Activated naive CD8-positive, alpha-beta T cell treated with anti-CD3 and anti-CD28 coated beads for 36 hours (primary cell): ENCODE data around the gene KRT86. TPM values are rescaled to one million over a fixed set of nuclear protein-coding genes. Genes with fewer than 3 reads are reported as not detected.
A peak's percentile ranks its signal among the peaks of the same experiment; 100 is the strongest.

Experiments used
- DNase-seq: peaks from one replicate; pipeline ENCODE4 v3.0.0; 2021
- H3K27ac Mint-ChIP-seq: one replicate; pipeline ENCODE4 v1.8.0; 2022; ENCODE audit warnings: mild to moderate bottlenecking, moderate library complexity, mixed read lengths
- H3K27me3 Mint-ChIP-seq: one replicate; pipeline ENCODE4 v1.8.0; 2022; ENCODE audit warnings: mild to moderate bottlenecking, mixed read lengths
- H3K36me3 Mint-ChIP-seq: one replicate; pipeline ENCODE4 v1.8.0; 2021; ENCODE audit warnings: mild to moderate bottlenecking, mixed read lengths
- H3K4me1 Mint-ChIP-seq: one replicate; pipeline ENCODE4 v1.8.0; 2021; ENCODE audit warnings: mixed read lengths
- H3K4me3 Mint-ChIP-seq: one replicate; pipeline ENCODE4 v1.8.0; 2022; ENCODE audit warnings: mild to moderate bottlenecking, moderate library complexity, mixed read lengths
- H3K9me3 Mint-ChIP-seq: one replicate; pipeline ENCODE4 v1.8.0; 2022; ENCODE audit warnings: mixed read lengths
- total RNA-seq, 2 experiments: library from RNA; stranded (reverse); gene quantifications; one replicate each; pipeline ENCODE4 v1.2.3, GENCODE V29; 2021

Gene KRT86
- total RNA-seq, 2 experiments from 2014 or later, result not detected

DNA sequence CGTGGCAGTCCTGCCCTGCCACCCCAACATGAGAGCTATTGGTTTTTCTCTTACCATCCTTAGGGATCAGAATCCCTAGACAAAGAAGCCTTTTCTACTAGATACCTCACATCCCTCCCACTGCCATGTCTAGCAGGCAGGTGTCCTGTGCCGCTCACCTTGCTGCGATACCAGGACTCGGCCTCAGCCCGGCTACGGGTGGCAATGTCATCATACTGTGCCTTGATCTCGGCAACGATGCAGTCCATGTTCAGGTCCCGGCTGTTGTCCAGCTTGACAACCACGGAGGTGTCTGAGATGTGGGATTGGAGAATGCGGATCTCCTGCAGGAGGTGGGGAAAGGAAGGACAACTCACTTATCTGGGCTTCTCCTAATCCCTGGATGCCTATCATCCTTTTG is 42.3 kb downstream of the KRT86 start:
- no peak for DNase-seq
- H3K9me3 Mint-ChIP-seq, result no peaks in the 10 kb centered on the region
- peaks cover 21% of the 10 kb centered on the region for H3K27me3 Mint-ChIP-seq

DNA sequence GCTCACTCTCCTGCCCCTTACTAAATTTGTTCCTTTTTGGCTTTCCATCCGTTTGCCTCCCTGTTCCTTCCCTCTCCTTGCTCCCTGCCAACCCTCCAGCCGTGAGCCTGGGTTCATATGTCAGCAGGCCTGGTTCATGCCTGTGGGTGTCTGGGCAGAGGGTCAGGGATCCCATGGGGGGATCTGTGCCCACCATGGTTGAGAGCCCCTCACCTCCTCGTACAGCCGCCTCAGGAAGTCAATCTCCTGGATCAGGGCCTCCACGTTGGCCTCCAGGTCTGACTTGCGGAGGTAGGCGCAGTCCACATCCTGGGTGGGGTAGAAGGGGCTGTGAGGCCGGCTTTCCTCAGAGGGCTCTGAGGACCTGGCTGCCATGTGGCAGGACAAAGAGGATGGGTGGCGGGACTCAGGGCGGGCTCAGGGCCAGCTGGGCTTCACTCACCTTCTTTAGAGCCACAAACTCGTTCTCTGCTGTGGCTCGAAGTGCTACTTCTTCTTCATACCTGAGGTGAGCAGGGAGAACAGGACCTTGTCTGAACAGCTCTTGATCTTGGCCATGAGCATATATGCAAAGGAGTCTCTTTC is 43.1 kb downstream of the KRT86 start:
- no peaks in the 10 kb centered on the region for H3K4me1 Mint-ChIP-seq
- no peak overlapping the region for H3K4me3 Mint-ChIP-seq
- no peak for DNase-seq
- H3K36me3 Mint-ChIP-seq, result no peaks in the 10 kb centered on the region
- no peaks in the 10 kb centered on the region for H3K9me3 Mint-ChIP-seq
- no peak overlapping the region for H3K27ac Mint-ChIP-seq
- peaks cover 27% of the 10 kb centered on the region for H3K27me3 Mint-ChIP-seq

More for the DNA sequence above, 42.3 kb downstream of the KRT86 start:
- Mint-ChIP-seq H3K36me3 (no peaks in the 10 kb centered on the region), H3K4me3 (no peak overlapping the region), H3K4me1 (no peaks in the 10 kb centered on the region), H3K27ac (no peak overlapping the region)

DNA sequence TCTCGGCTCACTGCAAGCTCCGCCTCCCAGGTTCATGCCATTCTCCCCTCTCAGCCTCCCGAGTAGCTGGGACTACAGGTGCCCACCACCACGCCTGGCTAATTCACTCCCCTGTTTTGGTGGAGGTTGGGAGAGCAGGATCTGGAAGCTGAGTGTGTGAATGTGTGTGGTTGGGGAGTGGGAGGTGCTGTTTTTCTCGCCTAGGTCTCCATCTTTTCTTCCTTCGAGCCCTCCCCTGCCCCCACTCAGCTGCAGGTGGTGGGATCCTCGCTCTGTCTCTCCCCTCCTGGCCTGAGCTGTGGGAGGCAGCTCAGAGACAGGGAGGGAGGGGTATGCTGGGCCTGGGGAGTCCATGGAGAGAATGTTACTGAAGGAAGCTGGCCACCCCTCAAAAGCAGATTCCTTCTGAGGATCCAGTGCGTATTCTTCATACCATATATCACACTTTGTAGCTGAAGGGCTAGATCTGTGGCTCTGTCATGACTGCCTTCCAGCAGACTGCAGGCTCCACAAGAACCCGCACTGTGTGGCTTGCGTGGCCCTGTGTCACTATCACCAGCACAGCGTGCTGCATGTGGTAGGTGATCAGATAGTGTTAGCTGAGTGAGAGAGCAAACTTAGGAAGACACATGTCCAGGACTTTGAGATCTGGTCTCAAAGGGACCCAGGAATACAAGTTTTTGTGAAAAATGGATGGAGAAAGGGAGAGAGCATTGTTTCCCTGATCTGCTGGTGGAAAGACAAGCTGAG is 44.0 kb downstream of the KRT86 start:
- H3K4me1 Mint-ChIP-seq, result no peaks in the 10 kb centered on the region
- no peaks in the 10 kb centered on the region for H3K9me3 Mint-ChIP-seq
- no peak for DNase-seq
- H3K27me3 Mint-ChIP-seq, result peaks cover 27% of the 10 kb centered on the region
- no peak overlapping the region for H3K4me3 Mint-ChIP-seq
- H3K36me3 Mint-ChIP-seq, result no peaks in the 10 kb centered on the region
- H3K27ac Mint-ChIP-seq, result no peak overlapping the region

DNA sequence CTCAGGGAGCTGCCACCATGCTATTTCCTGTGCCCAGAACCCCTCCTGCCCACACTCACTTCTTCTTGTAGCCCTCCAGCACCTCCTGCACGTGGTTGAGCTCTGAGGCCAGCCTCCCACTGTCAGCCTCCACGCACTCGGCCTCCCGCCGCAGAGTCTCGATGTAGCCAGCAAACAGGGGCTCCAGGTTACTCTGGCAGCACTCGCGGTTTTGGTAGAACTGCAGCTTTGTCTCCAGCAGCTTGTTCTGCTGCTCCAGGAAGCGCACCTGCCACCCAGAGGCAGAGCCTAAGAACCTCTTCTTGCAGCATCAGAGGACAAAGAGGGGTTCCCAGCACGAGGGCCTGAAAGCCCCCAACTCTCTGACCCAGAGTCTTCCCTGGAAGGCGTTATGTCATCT is 44.7 kb downstream of the KRT86 start:
- Mint-ChIP-seq H3K36me3 (no peaks in the 10 kb centered on the region), H3K27me3 (peaks cover 27% of the 10 kb centered on the region), H3K4me3 (no peak overlapping the region), H3K4me1 (no peaks in the 10 kb centered on the region), H3K27ac (no peak overlapping the region), H3K9me3 (no peaks in the 10 kb centered on the region)
- no peak for DNase-seq

DNA sequence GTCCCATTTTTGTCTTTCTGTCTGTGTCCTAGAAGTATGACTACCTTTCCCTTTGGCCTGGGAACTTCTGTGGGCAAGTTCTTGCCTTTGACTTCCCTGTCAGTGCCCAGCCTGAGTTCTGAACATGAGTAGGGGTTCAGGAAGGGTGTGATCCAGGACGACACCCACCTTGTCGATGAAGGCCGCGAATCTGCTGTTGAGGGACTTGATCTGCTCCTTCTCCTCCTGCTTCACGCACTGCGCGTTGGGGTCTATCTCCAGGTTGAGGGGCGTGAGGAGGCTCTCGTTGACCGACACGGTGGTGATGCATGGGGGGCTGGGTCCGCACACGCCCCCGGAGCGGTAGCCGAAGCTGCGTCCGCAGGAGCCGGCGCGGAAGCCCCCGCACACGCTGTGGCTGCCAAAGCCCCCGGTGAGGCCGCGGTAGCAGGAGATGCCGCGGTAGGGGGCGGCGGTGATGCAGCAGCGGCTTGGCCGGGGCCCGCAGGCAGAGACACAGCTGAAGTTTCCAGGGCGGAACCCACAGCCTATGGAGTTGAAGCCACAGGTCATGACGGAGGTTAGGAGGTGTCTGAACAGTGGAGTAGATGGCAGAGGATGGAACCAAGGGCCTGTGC is 46.4 kb downstream of the KRT86 start, which contains the start of gene KRT83:
Gene KRT83 (minus strand): TSS at position 615 of the 617 bp plus-strand sequence. CDS start 63 bp downstream, at position 552.
- Mint-ChIP-seq H3K36me3 (no peaks in the 10 kb centered on the region), H3K9me3 (no peaks in the 10 kb centered on the region), H3K27ac (no peak within 1 kb of the TSS), H3K4me1 (no peaks in the 10 kb centered on the region), H3K4me3 (no peak within 1 kb of the TSS), H3K27me3 (peaks cover 27% of the 10 kb centered on the region)
- no peak for DNase-seq

DNA sequence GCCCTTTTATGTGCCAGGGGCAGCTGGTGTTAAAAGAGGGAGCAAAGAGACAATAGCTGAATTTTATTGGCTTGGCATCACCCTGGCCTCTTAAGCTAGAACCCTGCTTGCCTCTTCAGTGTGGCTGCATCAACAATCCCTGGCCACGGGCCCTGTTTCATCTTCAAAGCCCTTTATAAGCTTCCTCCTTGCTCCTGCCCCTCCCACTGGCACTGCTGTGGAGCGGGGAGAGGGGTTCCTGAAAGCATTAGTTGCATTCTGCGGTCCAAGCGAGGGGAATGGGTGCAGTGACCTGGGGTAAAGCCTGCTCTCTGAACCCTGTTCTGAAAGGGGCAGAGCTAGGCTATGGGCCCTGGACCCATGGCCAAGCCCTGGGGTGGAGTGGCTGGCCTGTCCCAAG is 47.0 kb downstream of the KRT86 start:
- Mint-ChIP-seq H3K4me3 (no peak overlapping the region), H3K9me3 (no peaks in the 10 kb centered on the region), H3K36me3 (no peaks in the 10 kb centered on the region), H3K27me3 (peaks cover 27% of the 10 kb centered on the region), H3K27ac (no peak overlapping the region), H3K4me1 (no peaks in the 10 kb centered on the region)
- no peak for DNase-seq

DNA sequence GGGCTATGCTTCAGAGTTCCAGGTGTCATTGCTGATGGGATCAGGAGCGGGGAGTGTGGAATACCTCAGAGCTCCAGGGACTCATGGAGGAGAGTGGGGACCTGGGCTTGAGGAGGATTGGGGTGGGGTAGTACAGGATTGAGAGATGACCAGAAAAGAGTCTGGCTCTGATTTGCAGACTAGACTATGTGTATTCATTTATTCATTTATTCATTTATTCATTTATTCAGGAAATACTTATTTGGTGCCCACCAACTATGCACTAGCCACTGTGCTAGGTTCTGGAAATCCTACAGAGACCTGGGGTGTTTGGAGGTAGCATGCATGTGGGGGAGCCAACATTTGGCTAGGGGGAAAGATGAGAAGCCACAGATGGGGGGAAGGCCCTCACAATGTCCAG is 47.6 kb downstream of the KRT86 start:
- no peak overlapping the region for H3K27ac Mint-ChIP-seq
- DNase-seq, result no peak
- peaks cover 3% of the 10 kb centered on the region for H3K4me1 Mint-ChIP-seq
- no peaks in the 10 kb centered on the region for H3K9me3 Mint-ChIP-seq
- H3K36me3 Mint-ChIP-seq, result no peaks in the 10 kb centered on the region
- H3K4me3 Mint-ChIP-seq, result no peak overlapping the region
- peaks cover 27% of the 10 kb centered on the region for H3K27me3 Mint-ChIP-seq

DNA sequence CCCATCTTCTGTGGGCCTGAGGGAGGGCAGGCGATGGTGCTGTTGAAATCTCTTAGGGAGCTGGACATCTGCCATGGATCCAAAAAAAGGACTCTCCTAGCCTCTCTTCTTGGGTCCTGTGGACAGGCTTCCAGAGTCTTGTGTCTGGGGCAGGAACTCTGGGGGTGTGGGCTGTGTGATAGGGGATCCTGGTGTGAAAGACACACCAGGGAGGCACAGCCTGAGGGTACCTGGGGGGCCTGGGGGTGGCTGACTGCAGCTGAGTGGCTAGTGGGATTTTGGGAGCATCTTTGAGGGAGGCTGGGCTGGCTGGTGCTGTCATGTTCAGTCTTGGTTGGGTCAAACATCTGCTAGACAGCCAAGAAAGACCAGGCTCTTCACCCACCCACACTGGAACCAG is 48.6 kb downstream of the KRT86 start:
- no peak overlapping the region for H3K27ac Mint-ChIP-seq
- H3K9me3 Mint-ChIP-seq, result no peaks in the 10 kb centered on the region
- no peak overlapping the region for H3K4me3 Mint-ChIP-seq
- H3K27me3 Mint-ChIP-seq, result peaks cover 27% of the 10 kb centered on the region
- peaks cover 10% of the 10 kb centered on the region for H3K4me1 Mint-ChIP-seq
- H3K36me3 Mint-ChIP-seq, result no peaks in the 10 kb centered on the region
- DNase-seq, result no peak

DNA sequence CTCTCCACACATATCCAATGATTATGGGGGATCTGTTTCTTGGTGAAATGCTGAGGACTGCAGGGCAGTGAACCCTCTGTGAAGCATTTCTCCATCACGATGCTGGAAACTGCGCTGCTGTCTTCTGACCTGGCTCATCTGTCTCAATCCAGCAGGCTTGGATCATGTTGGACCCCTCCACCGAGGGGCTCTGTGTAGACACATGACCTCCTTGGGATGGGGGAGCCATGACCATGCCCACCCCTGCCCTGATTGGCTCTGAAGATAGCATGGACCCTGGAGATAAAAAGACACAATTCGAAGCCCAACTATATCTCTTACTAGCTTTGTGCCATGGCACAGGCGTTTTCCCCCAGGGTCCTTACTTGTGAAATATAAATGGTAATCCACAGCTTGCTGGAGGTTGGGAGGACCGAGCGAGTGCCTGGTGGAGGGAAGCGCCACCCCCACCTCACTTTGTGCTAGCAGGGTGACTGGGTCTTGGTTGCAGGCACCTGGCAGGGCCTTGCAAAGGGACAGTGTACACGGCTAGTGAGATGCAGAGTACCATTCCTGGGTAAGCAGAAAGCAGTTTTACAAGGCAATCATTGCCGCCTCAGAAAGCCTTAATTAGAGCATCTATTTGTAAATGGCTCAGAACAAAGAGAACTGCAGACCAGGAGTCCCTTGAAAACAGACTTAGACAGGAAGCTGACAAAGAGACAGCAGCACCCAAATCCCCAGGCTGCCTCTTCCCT is 49.1 kb downstream of the KRT86 start:
- Mint-ChIP-seq H3K4me3 (no peak overlapping the region), H3K4me1 (peaks cover 10% of the 10 kb centered on the region), H3K27ac (no peak overlapping the region), H3K36me3 (no peaks in the 10 kb centered on the region), H3K9me3 (no peaks in the 10 kb centered on the region), H3K27me3 (peaks cover 27% of the 10 kb centered on the region)
- no peak for DNase-seq

DNA sequence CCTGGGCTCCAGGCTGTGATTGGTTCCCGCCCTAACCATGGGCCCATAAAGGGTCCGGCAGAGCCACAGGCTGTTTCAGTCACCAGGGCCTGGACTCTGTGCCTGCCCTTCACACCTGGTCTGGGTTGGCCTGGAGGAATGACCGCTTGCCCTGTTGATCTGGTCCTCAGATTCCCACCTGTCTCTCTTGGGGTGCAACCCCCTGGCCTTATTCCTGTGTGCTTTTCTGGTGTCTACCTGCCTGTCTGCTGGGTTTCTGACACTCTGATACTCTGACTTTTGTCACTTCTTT is 49.7 kb downstream of the KRT86 start:
- Mint-ChIP-seq H3K9me3 (no peaks in the 10 kb centered on the region), H3K4me1 (peaks cover 10% of the 10 kb centered on the region), H3K27ac (no peak overlapping the region), H3K27me3 (peaks cover 24% of the 10 kb centered on the region), H3K4me3 (no peak overlapping the region), H3K36me3 (no peaks in the 10 kb centered on the region)
- DNase-seq, result no peak

DNA sequence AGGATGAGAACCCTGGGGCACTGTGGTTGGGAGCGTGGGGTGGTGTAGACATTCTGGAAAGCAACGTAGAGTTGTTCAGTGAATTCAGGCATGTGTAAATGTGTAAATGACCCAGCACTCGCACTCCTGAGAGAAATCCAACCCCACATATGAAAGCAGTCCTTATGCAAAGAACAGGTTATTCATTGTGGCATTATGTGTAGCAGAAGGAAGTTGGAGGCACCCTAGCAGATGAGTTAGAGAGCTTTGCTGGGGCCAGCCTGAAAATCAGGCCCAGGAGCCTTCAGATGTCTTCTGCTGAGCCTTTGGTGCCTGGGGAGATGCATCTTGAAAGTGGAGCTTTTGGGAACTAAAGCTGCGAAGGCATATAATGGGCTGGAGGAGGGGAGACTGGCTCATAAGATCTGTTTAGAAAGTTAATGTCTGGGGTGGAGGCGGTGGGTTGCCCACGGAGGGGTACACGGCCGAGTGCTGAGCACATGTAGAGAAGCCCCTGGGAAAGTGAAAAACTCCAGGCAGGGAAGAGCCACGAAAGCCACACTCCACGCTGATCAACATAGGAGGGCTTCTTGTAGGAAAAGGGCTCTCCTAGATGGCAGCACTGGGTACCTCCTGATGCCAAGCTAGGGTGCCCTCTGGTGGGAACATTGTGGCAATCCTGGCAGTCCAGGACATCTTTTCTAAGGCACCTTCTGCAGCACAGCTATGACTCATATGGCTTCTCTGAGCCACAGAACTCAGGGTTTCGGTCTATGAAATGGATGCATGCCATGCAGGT is 52.8 kb downstream of the KRT86 start:
- Mint-ChIP-seq H3K27me3 (peaks cover 8% of the 10 kb centered on the region), H3K27ac (no peak overlapping the region), H3K4me1 (peaks cover 10% of the 10 kb centered on the region), H3K9me3 (no peaks in the 10 kb centered on the region), H3K36me3 (no peaks in the 10 kb centered on the region), H3K4me3 (no peak overlapping the region)
- peak; percentile 74 for DNase-seq

DNA sequence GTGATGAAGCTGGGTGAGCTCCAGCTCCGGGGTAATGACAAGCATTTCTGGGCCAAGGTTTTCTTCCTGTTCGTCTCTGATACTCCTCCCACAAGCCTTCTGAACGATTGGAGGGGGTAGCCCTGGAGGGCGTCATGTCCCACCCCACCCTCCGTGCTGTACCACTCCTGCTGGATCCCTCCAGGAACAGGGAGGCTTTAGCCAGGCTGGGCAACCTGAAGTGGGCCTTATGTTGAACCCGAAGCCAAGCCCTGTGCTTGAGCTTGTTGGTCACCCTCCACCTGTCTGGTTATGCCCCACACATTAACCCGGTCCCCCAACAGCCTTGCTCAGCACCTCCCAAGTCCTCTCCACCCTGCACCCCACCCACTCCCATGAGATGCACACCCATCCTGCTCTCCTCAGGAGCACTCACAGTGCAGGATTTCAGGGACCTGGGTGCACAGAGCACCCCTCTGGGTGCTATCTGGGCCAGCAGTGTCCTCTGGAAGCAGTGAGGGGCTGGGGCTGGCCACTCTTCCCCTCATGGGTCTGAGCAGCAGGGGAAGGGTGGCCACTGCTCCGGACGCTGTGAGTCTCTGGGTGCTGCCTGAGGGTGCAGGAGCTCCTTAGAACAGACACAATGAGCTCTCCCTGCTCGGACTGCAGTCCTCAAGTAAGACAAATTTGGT is 53.5 kb downstream of the KRT86 start:
- Mint-ChIP-seq H3K4me1 (peaks cover 10% of the 10 kb centered on the region), H3K4me3 (no peak overlapping the region), H3K27ac (no peak overlapping the region), H3K9me3 (no peaks in the 10 kb centered on the region), H3K36me3 (no peaks in the 10 kb centered on the region), H3K27me3 (peaks cover 1% of the 10 kb centered on the region)
- no peak for DNase-seq

DNA sequence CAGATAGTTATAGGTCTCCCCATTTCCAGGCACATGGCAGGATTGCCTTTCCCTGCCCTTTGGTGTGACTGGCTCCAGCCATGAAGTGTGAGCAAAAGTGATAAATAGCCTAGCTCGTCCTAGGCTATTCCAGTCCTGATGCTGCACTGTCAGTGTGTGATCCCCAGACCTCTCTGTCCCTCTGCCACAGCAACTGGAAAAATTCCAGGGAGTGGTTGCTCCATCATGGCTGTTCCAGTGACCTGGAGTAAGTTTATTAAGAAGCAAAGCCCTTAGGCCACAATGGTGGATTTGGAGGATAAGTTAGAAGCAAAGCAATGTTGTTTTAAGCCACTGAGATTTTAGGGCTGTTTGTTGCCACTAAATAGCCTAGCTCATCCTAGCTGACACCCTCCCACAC is 56.6 kb downstream of the KRT86 start:
- Mint-ChIP-seq H3K27me3 (no peaks in the 10 kb centered on the region), H3K36me3 (no peaks in the 10 kb centered on the region), H3K4me1 (peaks cover 10% of the 10 kb centered on the region), H3K27ac (no peak overlapping the region), H3K4me3 (no peak overlapping the region), H3K9me3 (no peaks in the 10 kb centered on the region)
- no peak for DNase-seq

DNA sequence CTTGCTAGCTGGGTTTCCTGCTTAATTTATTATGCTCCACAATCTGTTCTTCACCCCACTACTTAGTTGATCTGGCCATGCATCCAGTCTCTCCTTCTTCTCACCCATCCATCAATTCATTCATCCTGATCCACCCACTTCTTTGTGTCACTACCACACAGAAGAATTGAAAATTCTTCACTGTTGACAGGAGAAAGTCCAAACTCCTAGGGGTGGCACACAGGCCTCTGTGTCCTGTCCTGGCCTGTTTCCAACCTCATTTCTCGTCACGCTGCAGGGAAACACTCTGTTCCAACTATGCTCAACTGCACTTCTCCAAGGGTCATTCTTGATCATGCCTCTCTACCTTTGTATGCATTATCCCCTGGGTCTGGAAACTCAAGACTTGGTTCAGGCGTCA is 57.4 kb downstream of the KRT86 start:
- Mint-ChIP-seq H3K36me3 (no peaks in the 10 kb centered on the region), H3K27me3 (no peaks in the 10 kb centered on the region), H3K4me1 (peaks cover 13% of the 10 kb centered on the region)

More for the DNA sequence above, 57.4 kb downstream of the KRT86 start:
- H3K27ac Mint-ChIP-seq, result no peak overlapping the region
- H3K9me3 Mint-ChIP-seq, result peaks cover 3% of the 10 kb centered on the region
- no peak overlapping the region for H3K4me3 Mint-ChIP-seq
- no peak for DNase-seq
